Measurements from ENCODE around the gene TBC1D8. TPM values are rescaled to one million over a fixed set of nuclear protein-coding genes. Genes with fewer than 3 reads are reported as not detected.

Gene TBC1D8
- total and polyA plus RNA-seq, 5 donors = 36.4 to 79.5 (median 49.5) TPM

GRCh38 chr2:101120124-101120996, 30.8 kb downstream of the TBC1D8 start:
- ATAC-seq = peak; percentile 90
- Histone ChIP-seq H3K4me1 (ENCODE audit: control insufficient read depth, insufficient read depth, low read length) (peaks cover 45% of the 10 kb centered on the region), H3K9me3 (ENCODE audit: control insufficient read depth, low read length) (no peaks in the 10 kb centered on the region), H3K27ac (ENCODE audit: low read length) (peak overlapping the region; percentile 95), H3K4me3 (ENCODE audit: low read length) (no peak overlapping the region), H3K27me3 (ENCODE audit: control insufficient read depth, insufficient read depth) (no peaks in the 10 kb centered on the region)
- 61% methylated on average over 11 of the region's 11 CpGs for WGBS
- intact Hi-C loops (cut with DNase I) = no loop called here
- DNase-seq = peak; percentile 75 to 88 (median 86)

- WGBS = 18% methylated on average over 2 of the region's 2 CpGs
Observed at GRCh38 chr2:101119431-101119830, 31.8 kb downstream of the TBC1D8 start.

GRCh38 chr2:101116841-101117552, 34.2 kb downstream of the TBC1D8 start:
- peaks cover 43% of the 10 kb centered on the region for H3K4me1 ChIP-seq (ENCODE audit: control insufficient read depth, insufficient read depth, low read length)
- intact Hi-C loops (cut with DNase I) = no loop called here
- no peaks in the 10 kb centered on the region for H3K9me3 ChIP-seq (ENCODE audit: control insufficient read depth, low read length)
- 88% methylated on average over 9 of the region's 9 CpGs for WGBS
- DNase-seq = no peak
- H3K4me3 ChIP-seq (ENCODE audit: low read length) = no peak overlapping the region
- no peak for ATAC-seq
- peak overlapping the region; percentile 99 for H3K27ac ChIP-seq (ENCODE audit: low read length)
- H3K27me3 ChIP-seq (ENCODE audit: control insufficient read depth, insufficient read depth) = no peaks in the 10 kb centered on the region

More at GRCh38 chr2:101119431-101119830, 31.8 kb downstream of the TBC1D8 start:
- Histone ChIP-seq H3K4me3 (ENCODE audit: low read length) (no peak overlapping the region), H3K4me1 (ENCODE audit: control insufficient read depth, insufficient read depth, low read length) (peaks cover 43% of the 10 kb centered on the region), H3K27me3 (ENCODE audit: control insufficient read depth, insufficient read depth) (no peaks in the 10 kb centered on the region), H3K9me3 (ENCODE audit: control insufficient read depth, low read length) (no peaks in the 10 kb centered on the region), H3K27ac (ENCODE audit: low read length) (peak overlapping the region; percentile 95)
- ATAC-seq (peak; percentile 44 to 50), DNase-seq (peak; percentile 54 to 80 (median 80))
- intact Hi-C loops (cut with DNase I) = no loop called here

- H3K27me3 ChIP-seq (ENCODE audit: control insufficient read depth, insufficient read depth) = no peaks in the 10 kb centered on the region
- no peak overlapping the region for H3K4me3 ChIP-seq (ENCODE audit: low read length)
- peak overlapping the region; percentile 63 for H3K27ac ChIP-seq (ENCODE audit: low read length)
- DNase-seq (no peak), ATAC-seq (no peak)
- intact Hi-C loops (cut with DNase I) = no loop called here
- no peaks in the 10 kb centered on the region for H3K9me3 ChIP-seq (ENCODE audit: control insufficient read depth, low read length)
- WGBS = 69% methylated on average over 4 of the region's 4 CpGs
- peaks cover 44% of the 10 kb centered on the region for H3K4me1 ChIP-seq (ENCODE audit: control insufficient read depth, insufficient read depth, low read length)
Observed at GRCh38 chr2:101116348-101116747, 34.8 kb downstream of the TBC1D8 start.

GRCh38 chr2:101115664-101116063, 35.5 kb downstream of the TBC1D8 start:
- intact Hi-C loops (cut with DNase I) = no loop called here
- Histone ChIP-seq H3K27ac (ENCODE audit: low read length) (peak overlapping the region; percentile 48), H3K4me1 (ENCODE audit: control insufficient read depth, insufficient read depth, low read length) (peaks cover 43% of the 10 kb centered on the region), H3K4me3 (ENCODE audit: low read length) (no peak overlapping the region), H3K27me3 (ENCODE audit: control insufficient read depth, insufficient read depth) (no peaks in the 10 kb centered on the region), H3K9me3 (ENCODE audit: control insufficient read depth, low read length) (no peaks in the 10 kb centered on the region)
- ATAC-seq (no peak), DNase-seq (no peak)
- 93% methylated on average over 4 of the region's 4 CpGs for WGBS

- peak overlapping the region; percentile 65 for H3K27ac ChIP-seq (ENCODE audit: low read length)
- WGBS = 58% methylated on average over 6 of the region's 6 CpGs
Observed at GRCh38 chr2:101114815-101115214, 36.4 kb downstream of the TBC1D8 start.

GRCh38 chr2:101114268-101114783, 36.9 kb downstream of the TBC1D8 start:
- H3K9me3 ChIP-seq (ENCODE audit: control insufficient read depth, low read length) = no peaks in the 10 kb centered on the region
- no peaks in the 10 kb centered on the region for H3K27me3 ChIP-seq (ENCODE audit: control insufficient read depth, insufficient read depth)
- 74% methylated on average over 5 of the region's 5 CpGs for WGBS
- intact Hi-C loops (cut with DNase I) = loop anchor here in 1 of 4 donors (5.0 kb wide), 1 partner anchor 33 kb away; no protein-coding TSS in a partner anchor
- ATAC-seq (no peak), DNase-seq (no peak)
- peaks cover 40% of the 10 kb centered on the region for H3K4me1 ChIP-seq (ENCODE audit: control insufficient read depth, insufficient read depth, low read length)
- H3K27ac ChIP-seq (ENCODE audit: low read length) = no peak overlapping the region
- H3K4me3 ChIP-seq (ENCODE audit: low read length) = no peak overlapping the region

More at GRCh38 chr2:101114815-101115214, 36.4 kb downstream of the TBC1D8 start:
- Histone ChIP-seq H3K4me1 (ENCODE audit: control insufficient read depth, insufficient read depth, low read length) (peaks cover 41% of the 10 kb centered on the region), H3K4me3 (ENCODE audit: low read length) (no peak overlapping the region), H3K9me3 (ENCODE audit: control insufficient read depth, low read length) (no peaks in the 10 kb centered on the region), H3K27me3 (ENCODE audit: control insufficient read depth, insufficient read depth) (no peaks in the 10 kb centered on the region)
- ATAC-seq = peak in 1 of 2 donors; percentile 6
- intact Hi-C loops (cut with DNase I) = loop anchor here in 1 of 4 donors (5.0 kb wide), 1 partner anchor 32 kb away; no protein-coding TSS in a partner anchor
- peak in 1 of 3 donors; percentile 57 for DNase-seq

GRCh38 chr2:101113441-101114267, 37.5 kb downstream of the TBC1D8 start:
- no peaks in the 10 kb centered on the region for H3K27me3 ChIP-seq (ENCODE audit: control insufficient read depth, insufficient read depth)
- ATAC-seq (no peak), DNase-seq (no peak)
- peaks cover 39% of the 10 kb centered on the region for H3K4me1 ChIP-seq (ENCODE audit: control insufficient read depth, insufficient read depth, low read length)
- 28% methylated on average over 10 of the region's 10 CpGs for WGBS
- H3K9me3 ChIP-seq (ENCODE audit: control insufficient read depth, low read length) = no peaks in the 10 kb centered on the region
- intact Hi-C loops (cut with DNase I) = loop anchor here in 1 of 4 donors (5.0 kb wide), 1 partner anchor 34 kb away; no protein-coding TSS in a partner anchor
- peak overlapping the region; percentile 77 for H3K27ac ChIP-seq (ENCODE audit: low read length)
- H3K4me3 ChIP-seq (ENCODE audit: low read length) = no peak overlapping the region

- Histone ChIP-seq H3K4me3 (ENCODE audit: low read length) (no peak overlapping the region), H3K27me3 (ENCODE audit: control insufficient read depth, insufficient read depth) (no peaks in the 10 kb centered on the region), H3K9me3 (ENCODE audit: control insufficient read depth, low read length) (no peaks in the 10 kb centered on the region), H3K27ac (ENCODE audit: low read length) (peak overlapping the region; percentile 99), H3K4me1 (ENCODE audit: control insufficient read depth, insufficient read depth, low read length) (peaks cover 39% of the 10 kb centered on the region)
- intact Hi-C loops (cut with DNase I) = loop anchor here in 1 of 4 donors (5.0 kb wide), 1 partner anchor 35 kb away; no protein-coding TSS in a partner anchor
- no peak for DNase-seq
- WGBS = 58% methylated on average over 6 of the region's 6 CpGs
- ATAC-seq = no peak
Observed at GRCh38 chr2:101112772-101113157, 38.4 kb downstream of the TBC1D8 start.

Measured in right cardiac atrium (tissue), 5 donors.